Activated CD4-positive, CD25-positive, alpha-beta regulatory T cell treated with anti-CD3 and anti-CD28 coated beads, Interleukin-2, amount 50 U/mL, for 16 hours (primary cell): ENCODE measurements around the gene D2HGDH.

Experiments
- DNase-seq: peaks from one replicate; pipeline ENCODE4 v3.0.0-alpha.2; 2020; ENCODE audit warnings: low read depth, low spot score

Gene D2HGDH

GRCh38 chr2:241734467-241735208 lies at the start of gene D2HGDH:
D2HGDH (plus strand) TSS chr2:241734630; CDS start chr2:241735225, 595 bp downstream.
- peak; percentile 85 for DNase-seq

DNA sequence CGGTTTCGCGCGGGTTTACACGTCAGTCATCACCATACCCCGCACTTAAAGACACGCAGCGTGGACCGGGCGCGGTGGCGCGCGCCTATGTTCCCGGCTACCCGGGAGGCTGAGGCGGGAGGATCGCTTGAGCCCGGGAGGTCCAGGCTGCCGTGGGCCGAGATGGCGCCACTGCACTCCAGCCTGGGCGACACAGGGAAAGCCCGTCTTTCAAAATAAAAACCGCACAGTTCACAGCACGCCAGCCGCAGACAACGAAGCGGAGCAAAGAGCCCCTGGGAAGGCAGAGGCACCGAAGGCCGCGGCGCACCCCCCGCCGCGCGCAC lies 48.1 kb upstream of the D2HGDH start:
- no peak for DNase-seq

DNA sequence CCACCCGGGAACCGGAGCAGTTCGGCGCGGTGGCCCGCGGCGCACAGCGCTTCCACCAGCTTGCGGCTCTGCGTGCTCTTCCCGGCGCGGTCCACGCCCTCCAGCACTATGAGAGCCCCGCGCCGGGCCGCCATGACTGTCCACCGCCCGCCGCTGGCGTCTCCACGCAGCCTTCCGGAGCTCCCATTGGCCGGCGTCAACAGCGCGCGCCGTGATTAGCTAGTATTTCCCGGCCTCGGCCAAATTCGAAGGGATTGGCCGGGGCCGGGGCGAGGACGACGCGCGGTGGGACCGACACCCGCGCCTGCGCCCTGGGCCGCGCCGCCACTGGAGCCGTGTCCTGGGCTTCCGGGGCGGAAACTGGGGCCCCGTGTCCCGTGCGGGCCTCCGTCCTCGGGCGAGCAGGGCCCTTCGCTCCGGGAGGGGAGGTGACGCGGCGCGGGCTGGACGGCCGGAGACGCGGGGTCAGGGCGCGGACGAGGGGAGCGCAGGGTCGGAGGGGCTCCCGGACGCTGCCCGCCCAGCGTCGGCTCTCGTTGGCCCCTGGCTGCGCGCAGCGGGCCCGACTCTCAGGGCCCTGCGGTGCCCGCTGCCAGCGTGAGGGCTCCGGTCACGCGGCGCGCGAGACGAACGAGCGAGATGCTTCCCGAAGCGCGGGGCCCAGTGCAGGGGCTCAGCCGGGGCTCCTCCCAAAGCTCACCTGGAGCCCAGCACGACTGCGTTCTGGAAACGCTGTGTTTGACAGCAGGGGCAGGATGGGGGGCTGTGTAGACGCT lies 47.6 kb upstream of the D2HGDH start, which contains the start of gene DTYMK:
Gene DTYMK (minus strand): TSS at position 166 of the 776 bp plus-strand sequence. CDS start 32 bp downstream, at position 134.
- DNase-seq = peak; percentile 93

DNA sequence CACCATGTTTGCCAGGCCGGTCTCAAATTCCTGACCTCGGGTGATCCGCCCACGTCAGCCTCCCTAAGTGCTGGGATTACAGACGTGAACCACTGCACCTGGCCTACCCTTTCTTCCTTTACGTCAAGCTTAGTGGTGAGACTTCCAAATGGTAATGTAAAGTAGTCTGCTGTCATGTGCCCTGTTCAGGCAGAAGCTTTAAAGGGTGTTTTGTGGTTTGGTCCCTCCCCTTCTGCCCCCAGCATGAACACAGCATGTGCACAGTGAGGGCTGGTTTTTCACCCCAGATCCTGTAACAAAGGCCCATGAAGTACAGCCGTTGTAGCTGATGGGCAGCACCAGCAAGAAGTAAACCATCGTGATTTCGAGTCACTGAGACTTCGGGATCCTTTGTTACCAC lies 45.1 kb upstream of the D2HGDH start:
- no peak for DNase-seq

GRCh38 chr2:241690202-241690717 lies 44.2 kb upstream of the D2HGDH start:
- no peak for DNase-seq

GRCh38 chr2:241692448-241692847 lies 42.0 kb upstream of the D2HGDH start:
- DNase-seq = no peak

GRCh38 chr2:241695651-241696050 lies 38.8 kb upstream of the D2HGDH start:
- no peak for DNase-seq

- DNase-seq = no peak
Measured at GRCh38 chr2:241701149-241701398, 33.4 kb upstream of the D2HGDH start.

GRCh38 chr2:241701399-241702154 lies 32.9 kb upstream of the D2HGDH start, which contains the start of gene ING5:
ING5 (plus strand) TSS chr2:241702039; CDS start chr2:241702066, 27 bp downstream.
- peak; percentile 94 for DNase-seq

DNA sequence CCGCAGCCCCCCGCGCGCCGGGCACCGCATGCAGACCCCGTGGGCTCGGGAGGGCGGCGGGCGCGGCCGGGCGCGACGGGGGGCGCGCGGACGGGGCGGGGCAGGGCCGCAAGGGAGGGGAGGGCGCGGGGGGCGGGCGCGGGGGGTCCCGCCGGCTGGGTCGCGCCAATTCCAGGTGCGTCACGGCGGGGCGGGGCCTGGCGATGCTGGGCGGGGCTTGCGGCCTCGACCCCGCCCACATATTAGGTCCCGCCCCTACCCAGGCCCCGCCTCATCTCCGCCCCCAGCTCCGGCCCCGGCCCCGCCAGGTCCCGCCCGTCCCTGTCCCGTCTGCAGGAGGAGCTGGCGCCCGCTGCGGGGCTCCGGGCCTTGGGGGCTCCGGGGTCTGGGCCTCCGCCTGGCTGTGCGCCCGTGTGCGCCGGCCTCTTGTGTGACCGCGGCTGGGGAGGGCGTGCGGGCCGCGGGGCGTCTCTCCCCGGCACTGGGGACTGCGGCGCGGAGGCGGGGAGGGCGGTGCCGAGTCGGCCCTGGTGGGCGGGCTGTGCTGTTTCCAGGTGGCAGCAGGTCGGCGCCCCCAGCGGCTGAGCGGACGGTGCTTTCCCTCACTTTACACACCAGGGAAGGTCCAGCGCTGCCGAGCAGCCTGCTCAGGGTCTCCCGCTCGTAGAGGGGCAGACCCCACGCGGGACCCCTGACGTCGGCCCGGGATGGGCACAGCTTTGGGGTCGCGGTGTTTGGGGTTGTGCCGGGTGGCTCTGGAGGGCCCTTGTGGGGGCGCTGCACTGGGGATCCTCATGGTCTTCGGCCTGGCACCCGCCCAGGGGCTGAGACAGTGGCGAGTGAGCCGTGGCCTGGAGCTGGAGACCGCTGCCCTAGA lies 32.0 kb upstream of the D2HGDH start:
- DNase-seq = peak; percentile 78

GRCh38 chr2:241703032-241703604 lies 31.3 kb upstream of the D2HGDH start:
- DNase-seq = no peak

GRCh38 chr2:241706537-241706936 lies 27.9 kb upstream of the D2HGDH start:
- DNase-seq = no peak

DNA sequence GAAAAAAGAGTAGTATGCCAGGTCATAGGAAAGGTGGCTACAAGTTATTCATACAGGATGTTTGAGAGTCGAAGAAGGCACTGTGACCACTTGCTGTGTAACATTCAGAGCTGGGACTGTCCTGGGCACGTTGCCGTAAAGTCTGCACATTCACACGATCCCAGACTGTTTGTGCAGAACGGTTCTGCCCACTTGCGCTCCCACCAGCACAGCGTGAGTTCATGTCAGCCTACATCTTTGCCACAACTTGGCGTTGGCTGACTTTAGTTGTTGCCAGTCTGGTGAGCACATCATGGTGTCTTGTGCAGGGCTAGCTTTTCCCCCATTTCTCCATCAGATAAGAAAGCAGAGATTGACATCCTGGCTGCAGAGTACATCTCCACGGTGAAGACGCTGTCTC lies 25.6 kb upstream of the D2HGDH start:
- DNase-seq = no peak

DNA sequence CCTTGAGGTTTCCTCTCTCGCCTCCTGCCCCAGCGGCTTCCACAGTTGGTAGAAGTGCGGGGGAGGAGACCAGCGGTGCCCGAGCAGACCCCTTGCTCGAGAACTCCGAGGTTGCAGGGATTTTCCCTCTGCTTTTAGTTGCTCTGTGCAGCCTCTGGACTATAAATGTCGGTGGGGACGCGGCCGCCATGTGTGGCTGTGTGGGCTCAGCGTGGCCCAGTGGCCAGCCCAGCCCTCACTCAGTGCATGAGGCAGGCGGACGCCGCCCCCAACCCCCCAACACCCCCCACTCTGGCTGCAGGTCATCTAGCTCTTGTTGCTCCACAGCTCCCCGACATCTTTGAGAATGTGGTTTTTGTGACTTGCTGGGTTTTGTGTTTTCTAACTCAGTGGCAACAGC lies 15.3 kb upstream of the D2HGDH start:
- no peak for DNase-seq

DNA sequence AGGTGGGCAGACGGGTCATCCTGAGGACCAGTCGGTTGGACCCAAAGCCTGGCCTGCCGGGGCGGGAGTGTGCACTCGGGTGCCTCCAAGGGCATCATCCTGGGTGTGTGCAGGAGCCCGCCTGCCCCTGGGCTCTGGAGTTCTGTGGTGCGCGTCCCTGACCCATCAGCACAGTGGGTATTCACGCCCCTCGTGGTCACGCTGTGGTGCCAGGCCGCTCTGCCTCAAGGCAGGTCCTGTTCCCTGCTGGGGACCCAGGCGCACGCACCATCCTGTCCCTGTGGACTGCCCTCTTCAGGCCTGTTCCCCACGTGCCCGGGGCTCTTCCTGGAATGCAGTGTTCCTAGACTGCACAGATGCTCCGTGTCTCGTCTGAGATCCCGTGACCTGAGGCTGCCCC lies 14.3 kb upstream of the D2HGDH start:
- DNase-seq = no peak

- DNase-seq = no peak
Measured at GRCh38 chr2:241720560-241720959, 13.9 kb upstream of the D2HGDH start.

DNA sequence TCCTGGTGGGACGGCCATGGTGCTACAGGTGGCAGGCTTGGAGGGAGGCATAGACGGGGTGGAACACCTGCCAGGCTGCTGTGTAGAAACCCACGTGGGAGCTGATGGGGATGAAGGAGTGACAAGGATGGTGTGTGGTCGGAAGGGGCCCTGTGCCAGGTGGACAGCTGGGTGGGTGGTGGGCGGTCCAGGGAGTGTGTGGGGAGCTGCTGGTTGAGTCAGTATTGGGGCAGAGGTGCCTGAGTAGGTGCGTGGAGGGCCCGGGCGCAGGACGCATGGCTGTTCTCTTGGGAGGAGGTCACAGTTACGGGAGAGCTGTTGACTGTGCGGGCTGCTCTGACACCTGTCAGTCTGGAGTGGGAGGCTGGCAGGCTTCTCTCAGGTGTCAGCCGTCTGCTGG lies 12.6 kb upstream of the D2HGDH start:
- DNase-seq = no peak

GRCh38 chr2:241722896-241723454 lies 11.5 kb upstream of the D2HGDH start:
- DNase-seq = no peak

DNA sequence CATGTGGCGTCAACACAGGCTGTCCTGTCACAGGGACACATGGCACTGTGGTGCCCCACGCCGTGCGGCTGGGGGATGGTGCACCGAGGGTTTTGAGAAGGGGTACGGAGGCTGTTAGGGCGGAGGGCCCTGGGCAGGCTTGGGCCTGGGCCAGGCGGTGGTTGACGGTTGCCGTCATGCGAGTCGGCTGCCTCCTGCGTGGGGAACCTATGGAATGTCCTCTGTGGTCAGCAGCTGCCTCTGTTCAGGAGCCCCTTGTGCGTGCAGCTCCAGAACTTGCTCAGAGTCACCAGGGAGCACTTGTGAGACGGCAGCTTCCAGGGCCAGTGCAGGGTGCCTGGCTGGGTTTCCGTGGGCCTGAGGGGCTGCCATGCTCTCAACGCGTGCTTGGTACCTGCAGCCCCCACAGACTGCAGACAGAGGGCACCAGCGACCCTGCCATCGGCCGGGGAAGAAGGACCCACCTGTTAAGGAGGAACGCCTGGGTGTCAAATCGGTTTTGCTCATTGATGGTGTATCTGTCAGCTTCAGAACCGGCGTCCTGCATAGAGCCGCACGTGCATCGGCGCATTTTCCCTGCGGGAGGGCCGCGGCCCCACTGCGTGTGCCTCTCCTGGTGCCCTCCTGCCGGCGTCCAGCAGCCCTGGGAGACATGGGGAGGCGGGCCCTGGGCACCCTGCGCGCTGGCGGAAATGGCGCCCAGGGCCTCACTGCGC lies 10.0 kb upstream of the D2HGDH start:
- DNase-seq = no peak
